Stimulated activated CD8-positive, alpha-beta memory T cell treated with anti-CD3 and anti-CD28 coated beads, Interleukin-4, amount 100 ng/mL, for 1 hour (primary cell): ENCODE results near the gene LAX1.
A peak's percentile ranks its signal among the peaks of the same experiment; 100 is the strongest.
"Not testable (repeated sequence)": the region's sequence is repeated elsewhere in the genome, so short reads cannot be mapped to it uniquely, and the experiment has no call there.

Experiments used
- DNase-seq, 2 donors: peaks; one replicate each; pipeline ENCODE4 v3.0.0-alpha.2; 2020; ENCODE audit warnings: low read depth in 2 of 2, low spot score in 1 of 2

Gene LAX1

GRCh38 chr1:203764105-203765028 lies 616 bp upstream of the LAX1 start:
- no peak for DNase-seq

GRCh38 chr1:203768256-203768655 lies 3.3 kb downstream of the LAX1 start:
- DNase-seq = no peak

- no peak for DNase-seq
These were observed 4.7 kb downstream of the LAX1 start for GRCh38 chr1:203769505-203770343.

- DNase-seq = no peak
These were observed 6.9 kb downstream of the LAX1 start for GRCh38 chr1:203771901-203772301.

- no peak for DNase-seq
These were observed 7.9 kb downstream of the LAX1 start for GRCh38 chr1:203772836-203773235.

GRCh38 chr1:203776636-203777035 lies 11.7 kb downstream of the LAX1 start:
- DNase-seq = no peak

- no peak for DNase-seq
These were observed 12.6 kb downstream of the LAX1 start for GRCh38 chr1:203777596-203777995.

- no peak for DNase-seq
These were observed 13.2 kb downstream of the LAX1 start for GRCh38 chr1:203778146-203778545.

GRCh38 chr1:203778789-203779188 lies 13.8 kb downstream of the LAX1 start:
- no peak for DNase-seq

GRCh38 chr1:203781962-203782361 lies 17.0 kb downstream of the LAX1 start:
- no peak for DNase-seq

GRCh38 chr1:203789966-203790365 lies 25.0 kb downstream of the LAX1 start:
- no peak for DNase-seq

- DNase-seq = no peak
These were observed 26.5 kb downstream of the LAX1 start for GRCh38 chr1:203791498-203791897.

- no peak for DNase-seq
These were observed 27.5 kb downstream of the LAX1 start for GRCh38 chr1:203792486-203792885.

- not testable (repeated sequence) for DNase-seq
These were observed 28.6 kb downstream of the LAX1 start for GRCh38 chr1:203793561-203793960.

- no peak for DNase-seq
These were observed 29.9 kb downstream of the LAX1 start for GRCh38 chr1:203794764-203795440.

- peak; percentile 96 to 98 for DNase-seq
These were observed 30.7 kb downstream of the LAX1 start, which contains the start of the genes ZBED6 and ZC3H11A for GRCh38 chr1:203795441-203796235. TSS of gene ZBED6 (plus strand) at chr1:203795623. CDS start at chr1:203797523, 1,900 bp downstream. TSS of gene ZC3H11A (plus strand) at chr1:203795623. CDS start at chr1:203817071, 21,448 bp downstream.

GRCh38 chr1:203796236-203796605 lies 31.2 kb downstream of the LAX1 start:
- no peak for DNase-seq

GRCh38 chr1:203797216-203797615 lies 32.2 kb downstream of the LAX1 start:
- DNase-seq = no peak

GRCh38 chr1:203797948-203798655 lies 33.1 kb downstream of the LAX1 start:
- no peak for DNase-seq

GRCh38 chr1:203799157-203799556 lies 34.2 kb downstream of the LAX1 start:
- no peak for DNase-seq
